Parathyroid adenoma (tissue), 2 donors: ENCODE results near the gene FOXR1.

Source experiments
- H2AFZ ChIP-seq: fragments of 300-600 bp; sonication (generic); one replicate; pipeline ENCODE4 v1.7.0; 2017; ENCODE audit warnings: antibody characterized with exemption, mild to moderate bottlenecking
- H3K27ac ChIP-seq: fragments of 300-600 bp; sonication (generic); one replicate; pipeline ENCODE4 v1.7.0; 2017
- H3K27me3 ChIP-seq: fragments of 300-600 bp; sonication (generic); one replicate; pipeline ENCODE4 v1.7.0; 2017; ENCODE audit warnings: low read length; ENCODE audit not compliant: control insufficient read depth, insufficient read depth
- H3K36me3 ChIP-seq: fragments of 300-600 bp; sonication (generic); one replicate; pipeline ENCODE4 v1.7.0; 2017; ENCODE audit warnings: low read length; ENCODE audit not compliant: control insufficient read depth, insufficient read depth
- H3K4me1 ChIP-seq: fragments of 300-600 bp; sonication (generic); one replicate; pipeline ENCODE4 v1.7.0; 2017; ENCODE audit warnings: control low read depth
- H3K4me2 ChIP-seq: fragments of 300-600 bp; sonication (generic); one replicate; pipeline ENCODE4 v1.7.0; 2017; ENCODE audit warnings: low read length
- H3K4me3 ChIP-seq: fragments of 300-600 bp; sonication (generic); one replicate; pipeline ENCODE4 v1.7.0; 2017; ENCODE audit warnings: low read depth, low read length
- H3K79me2 ChIP-seq: fragments of 300-600 bp; sonication (generic); one replicate; pipeline ENCODE4 v1.7.0; 2017; ENCODE audit warnings: control low read depth
- H3K9ac ChIP-seq: fragments of 300-600 bp; sonication (generic); one replicate; pipeline ENCODE4 v1.7.0; 2017; ENCODE audit warnings: mild to moderate bottlenecking
- H3K9me3 ChIP-seq: fragments of 300-600 bp; sonication (generic); one replicate; pipeline ENCODE4 v1.7.0; 2017; ENCODE audit warnings: low read length; ENCODE audit not compliant: control insufficient read depth
- TF ChIP-seq, protein P1 (sequence below): fragments of 300-600 bp; sonication (generic); IDR thresholded peaks from one replicate; pipeline ENCODE4 v1.7.0; 2017; ENCODE audit warnings: antibody characterized with exemption, mild to moderate bottlenecking
- donor health status: primary hyperparathyroidism.

Gene FOXR1

DNA sequence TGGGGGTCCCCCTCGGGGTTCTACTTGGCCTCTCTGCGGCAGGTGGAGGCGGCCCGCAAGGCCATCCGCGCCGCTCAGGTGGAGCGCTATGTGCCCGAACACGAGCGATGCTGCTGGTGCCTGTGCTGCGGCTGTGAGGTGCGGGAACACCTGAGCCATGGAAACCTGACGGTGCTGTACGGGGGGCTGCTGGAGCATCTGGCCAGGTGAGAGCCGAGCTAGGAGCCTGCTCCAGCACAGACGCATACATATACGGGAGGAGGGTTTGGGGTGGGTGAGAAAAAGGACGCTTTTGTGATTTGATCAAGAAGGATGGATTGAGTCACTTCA is 26.8 kb downstream of the FOXR1 start:
- H3K79me2 ChIP-seq, result no peaks in the 10 kb centered on the region
- H3K4me2 ChIP-seq, result peak overlapping the region; percentile 91
- no peaks in the 10 kb centered on the region for H3K4me1 ChIP-seq
- H3K4me3 ChIP-seq, result peak overlapping the region; percentile 68
- H3K27ac ChIP-seq, result peak overlapping the region; percentile 60
- H3K36me3 ChIP-seq, result no peaks in the 10 kb centered on the region
- H3K9ac ChIP-seq, result no peak overlapping the region
- H3K9me3 ChIP-seq, result no peaks in the 10 kb centered on the region
- TF ChIP-seq, protein P1, sequence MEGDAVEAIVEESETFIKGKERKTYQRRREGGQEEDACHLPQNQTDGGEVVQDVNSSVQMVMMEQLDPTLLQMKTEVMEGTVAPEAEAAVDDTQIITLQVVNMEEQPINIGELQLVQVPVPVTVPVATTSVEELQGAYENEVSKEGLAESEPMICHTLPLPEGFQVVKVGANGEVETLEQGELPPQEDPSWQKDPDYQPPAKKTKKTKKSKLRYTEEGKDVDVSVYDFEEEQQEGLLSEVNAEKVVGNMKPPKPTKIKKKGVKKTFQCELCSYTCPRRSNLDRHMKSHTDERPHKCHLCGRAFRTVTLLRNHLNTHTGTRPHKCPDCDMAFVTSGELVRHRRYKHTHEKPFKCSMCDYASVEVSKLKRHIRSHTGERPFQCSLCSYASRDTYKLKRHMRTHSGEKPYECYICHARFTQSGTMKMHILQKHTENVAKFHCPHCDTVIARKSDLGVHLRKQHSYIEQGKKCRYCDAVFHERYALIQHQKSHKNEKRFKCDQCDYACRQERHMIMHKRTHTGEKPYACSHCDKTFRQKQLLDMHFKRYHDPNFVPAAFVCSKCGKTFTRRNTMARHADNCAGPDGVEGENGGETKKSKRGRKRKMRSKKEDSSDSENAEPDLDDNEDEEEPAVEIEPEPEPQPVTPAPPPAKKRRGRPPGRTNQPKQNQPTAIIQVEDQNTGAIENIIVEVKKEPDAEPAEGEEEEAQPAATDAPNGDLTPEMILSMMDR, result no peak
- no peaks in the 10 kb centered on the region for H3K27me3 ChIP-seq
- H2AFZ ChIP-seq, result peak overlapping the region; percentile 91

DNA sequence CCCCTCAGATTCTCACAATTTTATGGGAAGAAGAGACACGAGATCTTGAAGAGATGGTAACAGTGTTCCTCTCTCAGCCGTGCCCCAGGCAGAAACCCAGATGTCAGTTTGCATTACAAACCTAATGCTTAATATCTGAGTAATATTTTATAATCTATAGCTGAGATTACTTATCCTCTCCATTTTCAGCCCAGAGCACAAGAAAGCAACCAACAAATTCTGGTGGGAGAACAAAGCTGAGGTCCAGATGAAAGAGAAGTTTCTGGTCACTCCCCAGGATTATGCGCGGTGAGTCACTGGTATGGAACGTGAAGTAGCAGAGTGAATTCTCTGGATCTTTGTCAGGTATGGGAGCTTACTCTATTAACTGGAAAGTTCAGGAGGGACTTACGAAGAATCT is 27.3 kb downstream of the FOXR1 start:
- Histone ChIP-seq H2AFZ (no peak overlapping the region), H3K4me2 (peak overlapping the region; percentile 91), H3K79me2 (no peaks in the 10 kb centered on the region), H3K27me3 (no peaks in the 10 kb centered on the region), H3K36me3 (no peaks in the 10 kb centered on the region), H3K27ac (no peak overlapping the region), H3K9me3 (no peaks in the 10 kb centered on the region), H3K9ac (no peak overlapping the region), H3K4me1 (no peaks in the 10 kb centered on the region), H3K4me3 (peak overlapping the region; percentile 68)
- TF ChIP-seq, protein P1, result no peak

DNA sequence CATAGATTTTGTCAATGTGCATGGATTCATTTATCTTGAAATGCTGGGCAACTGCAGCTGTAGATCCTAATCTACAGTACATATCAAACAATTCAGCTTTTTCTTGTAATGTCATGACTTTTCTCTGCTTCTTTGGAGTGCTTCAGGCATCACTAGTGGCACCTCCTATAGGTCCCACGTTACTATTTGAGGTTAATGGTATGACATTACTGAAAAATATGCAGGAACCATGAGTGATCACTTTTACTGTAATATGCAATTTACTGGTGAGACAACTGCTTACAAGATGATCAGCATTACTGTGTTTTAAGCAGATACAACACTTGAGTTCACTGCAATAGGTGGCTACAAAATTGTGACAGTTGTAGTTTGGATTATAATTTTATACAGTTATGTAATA is 29.3 kb downstream of the FOXR1 start:
- Histone ChIP-seq H3K4me3 (no peak overlapping the region), H3K9me3 (no peaks in the 10 kb centered on the region), H3K9ac (no peak overlapping the region), H3K27ac (no peak overlapping the region), H3K4me2 (no peak overlapping the region), H3K4me1 (no peaks in the 10 kb centered on the region), H3K27me3 (no peaks in the 10 kb centered on the region), H3K36me3 (no peaks in the 10 kb centered on the region), H2AFZ (no peak overlapping the region), H3K79me2 (no peaks in the 10 kb centered on the region)
- TF ChIP-seq, protein P1, result no peak

DNA sequence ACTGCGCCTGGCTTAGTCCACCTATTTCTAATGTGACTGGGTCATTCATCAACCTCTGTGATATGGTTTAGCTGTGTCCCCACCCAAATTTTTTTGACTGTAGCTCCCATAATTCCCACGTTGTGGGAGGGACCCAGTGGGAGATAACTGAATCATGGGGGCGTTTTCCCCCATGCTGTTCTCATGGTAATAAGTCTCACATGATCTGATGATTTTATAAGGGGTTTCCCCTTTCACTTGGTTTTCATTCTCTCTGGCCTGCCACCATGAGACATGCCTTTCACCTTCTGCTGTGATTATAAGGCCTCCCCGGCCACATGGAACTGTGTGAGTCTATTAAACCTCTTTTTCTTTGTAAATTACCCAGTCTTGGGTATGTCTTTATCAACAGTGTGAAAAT is 35.1 kb downstream of the FOXR1 start:
- H3K9me3 ChIP-seq, result no peaks in the 10 kb centered on the region
- no peaks in the 10 kb centered on the region for H3K79me2 ChIP-seq
- H2AFZ ChIP-seq, result no peak overlapping the region
- no peaks in the 10 kb centered on the region for H3K27me3 ChIP-seq
- H3K4me2 ChIP-seq, result no peak overlapping the region
- TF ChIP-seq, protein P1, result no peak
- no peaks in the 10 kb centered on the region for H3K36me3 ChIP-seq
- no peaks in the 10 kb centered on the region for H3K4me1 ChIP-seq
- no peak overlapping the region for H3K4me3 ChIP-seq
- no peak overlapping the region for H3K9ac ChIP-seq
- H3K27ac ChIP-seq, result no peak overlapping the region

DNA sequence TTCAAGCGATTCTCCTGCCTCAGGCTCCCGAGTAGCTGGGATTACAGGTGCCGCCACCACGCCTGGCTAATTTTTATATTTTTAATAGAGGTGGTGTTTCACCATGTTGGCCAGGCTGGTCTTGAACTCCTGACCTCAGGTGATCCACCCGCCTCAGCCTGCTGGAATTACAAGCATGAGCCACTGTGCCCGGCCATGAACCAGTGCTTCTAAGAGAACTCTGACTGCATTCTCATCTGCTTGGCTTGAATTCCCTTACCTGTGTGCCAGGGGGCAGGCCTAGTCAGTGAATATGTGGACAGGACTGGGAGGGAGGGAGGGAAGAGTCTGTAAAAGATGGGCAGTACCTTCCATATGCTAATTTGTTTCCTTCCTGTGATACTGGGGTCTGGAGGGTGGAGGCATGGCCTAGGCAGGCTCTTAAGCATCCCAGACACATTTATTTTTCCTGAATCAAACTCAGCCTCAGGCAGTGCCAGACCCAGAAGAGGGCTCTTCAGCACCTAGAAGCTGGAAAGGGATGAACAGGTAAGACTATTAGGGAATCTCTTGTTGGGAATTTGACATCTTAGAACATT is 40.0 kb downstream of the FOXR1 start:
- no peaks in the 10 kb centered on the region for H3K36me3 ChIP-seq
- H3K4me2 ChIP-seq, result no peak overlapping the region
- no peaks in the 10 kb centered on the region for H3K9me3 ChIP-seq
- H2AFZ ChIP-seq, result no peak overlapping the region
- H3K9ac ChIP-seq, result no peak overlapping the region
- H3K27me3 ChIP-seq, result no peaks in the 10 kb centered on the region
- TF ChIP-seq, protein P1, result no peak
- no peaks in the 10 kb centered on the region for H3K4me1 ChIP-seq
- H3K27ac ChIP-seq, result no peak overlapping the region
- H3K79me2 ChIP-seq, result no peaks in the 10 kb centered on the region
- no peak overlapping the region for H3K4me3 ChIP-seq
